ENCODE measurements around the gene ATP2B1. TPM values are rescaled to one million over a fixed set of nuclear protein-coding genes. Genes with fewer than 3 reads are reported as not detected.

ATP2B1 gene
- total RNA-seq, 1 donor from 2014 or later, result 105 TPM

- Mint-ChIP-seq H3K4me1 (ENCODE audit: low read depth) (peaks cover 17% of the 10 kb centered on the region), H3K4me3 (ENCODE audit: low read depth) (no peak overlapping the region), H3K9me3 (ENCODE audit: low read depth) (peaks cover 25% of the 10 kb centered on the region), H3K27ac (no peak overlapping the region), H3K27me3 (no peaks in the 10 kb centered on the region), H3K36me3 (ENCODE audit: insufficient read depth) (peaks cover 20% of the 10 kb centered on the region)
- no peak for DNase-seq (ENCODE audit: low spot score, unreplicated experiment)
- no peak for TF ChIP-seq CTCF (IDR thresholded peaks at IDR 0.05; ENCODE audit: unreplicated experiment)
Measured at GRCh38 chr12:89676930-89677329, 31.7 kb downstream of the ATP2B1 start.

DNA sequence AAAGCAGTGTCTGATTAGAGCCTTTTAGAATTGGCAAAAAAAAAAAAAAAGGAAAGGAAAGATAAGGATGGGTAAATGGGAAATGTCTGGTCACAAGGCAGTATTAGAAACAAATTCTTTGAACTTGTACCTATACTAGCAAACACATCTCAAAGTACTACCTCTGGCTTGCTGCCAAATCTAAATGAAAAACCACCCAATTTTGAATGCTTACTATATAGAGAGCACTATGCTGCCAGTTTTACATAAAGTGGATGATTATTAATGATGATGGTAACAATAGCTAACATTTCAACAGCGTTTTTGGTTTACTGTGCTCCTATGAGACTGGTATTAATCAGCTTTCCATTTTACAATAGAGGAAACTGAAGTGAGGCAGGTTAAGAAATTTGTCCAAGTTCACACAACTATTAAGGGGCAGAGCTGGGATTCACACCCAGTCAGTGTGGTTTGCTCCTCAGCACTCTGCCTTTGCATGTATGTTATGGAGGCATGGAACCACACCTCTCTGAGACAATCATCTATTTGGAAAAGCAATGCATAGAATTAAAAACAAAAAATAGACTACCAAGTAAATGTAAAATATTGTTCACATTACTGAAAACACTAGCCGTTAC is 34.2 kb downstream of the ATP2B1 start:
- no peak for TF ChIP-seq CTCF (IDR thresholded peaks at IDR 0.05; ENCODE audit: unreplicated experiment)
- H3K4me3 Mint-ChIP-seq (ENCODE audit: low read depth), result no peak overlapping the region
- peaks cover 3% of the 10 kb centered on the region for H3K9me3 Mint-ChIP-seq (ENCODE audit: low read depth)
- peaks cover 2% of the 10 kb centered on the region for H3K36me3 Mint-ChIP-seq (ENCODE audit: insufficient read depth)
- H3K27ac Mint-ChIP-seq, result no peak overlapping the region
- DNase-seq (ENCODE audit: low spot score, unreplicated experiment), result no peak
- no peaks in the 10 kb centered on the region for H3K27me3 Mint-ChIP-seq
- H3K4me1 Mint-ChIP-seq (ENCODE audit: low read depth), result peaks cover 17% of the 10 kb centered on the region

- peaks cover 1% of the 10 kb centered on the region for H3K36me3 Mint-ChIP-seq (ENCODE audit: insufficient read depth)
- DNase-seq (ENCODE audit: low spot score, unreplicated experiment), result no peak
- H3K27me3 Mint-ChIP-seq, result no peaks in the 10 kb centered on the region
- H3K4me3 Mint-ChIP-seq (ENCODE audit: low read depth), result no peak overlapping the region
- H3K4me1 Mint-ChIP-seq (ENCODE audit: low read depth), result peaks cover 17% of the 10 kb centered on the region
- H3K27ac Mint-ChIP-seq, result no peak overlapping the region
- H3K9me3 Mint-ChIP-seq (ENCODE audit: low read depth), result no peaks in the 10 kb centered on the region
- TF ChIP-seq CTCF (IDR thresholded peaks at IDR 0.05; ENCODE audit: unreplicated experiment), result no peak
Measured at GRCh38 chr12:89673603-89674002, 35.0 kb downstream of the ATP2B1 start.

GRCh38 chr12:89672589-89672979 is 36.1 kb downstream of the ATP2B1 start:
- Mint-ChIP-seq H3K4me3 (ENCODE audit: low read depth) (no peak overlapping the region), H3K36me3 (ENCODE audit: insufficient read depth) (peaks cover 4% of the 10 kb centered on the region), H3K9me3 (ENCODE audit: low read depth) (peaks cover 3% of the 10 kb centered on the region), H3K27me3 (no peaks in the 10 kb centered on the region), H3K4me1 (ENCODE audit: low read depth) (peaks cover 9% of the 10 kb centered on the region), H3K27ac (no peak overlapping the region)
- TF ChIP-seq CTCF (IDR thresholded peaks at IDR 0.05; ENCODE audit: unreplicated experiment), result no peak
- DNase-seq (ENCODE audit: low spot score, unreplicated experiment), result no peak

- Mint-ChIP-seq H3K36me3 (ENCODE audit: insufficient read depth) (peaks cover 14% of the 10 kb centered on the region), H3K4me1 (ENCODE audit: low read depth) (peaks cover 10% of the 10 kb centered on the region), H3K9me3 (ENCODE audit: low read depth) (peaks cover 14% of the 10 kb centered on the region), H3K4me3 (ENCODE audit: low read depth) (no peak overlapping the region), H3K27me3 (no peaks in the 10 kb centered on the region), H3K27ac (no peak overlapping the region)
- DNase-seq (ENCODE audit: low spot score, unreplicated experiment), result no peak
- no peak for TF ChIP-seq CTCF (IDR thresholded peaks at IDR 0.05; ENCODE audit: unreplicated experiment)
Measured at GRCh38 chr12:89671469-89671868, 37.2 kb downstream of the ATP2B1 start.
